OCI-LY1 (cell line): ENCODE results near the gene HOXA9.

Experiments
- EZH2 ChIP-seq: fragments of 200-600 bp; sonication (generic), shearing (Covaris generic); IDR thresholded peaks from 2 replicates; pipeline ENCODE4 v1.8.0; 2017; ENCODE audit warnings: borderline replicate concordance, mixed run types, mild to moderate bottlenecking, antibody characterized with exemption, low read length, moderate library complexity, mixed read lengths
- TF ChIP-seq, protein P1 (sequence below): fragments of 200-600 bp; sonication (generic), shearing (Covaris generic); IDR thresholded peaks from 2 replicates; pipeline ENCODE4 v1.5.1; 2017; ENCODE audit warnings: mild to moderate bottlenecking, antibody characterized with exemption, low read length, moderate library complexity, mixed read lengths

DNA sequence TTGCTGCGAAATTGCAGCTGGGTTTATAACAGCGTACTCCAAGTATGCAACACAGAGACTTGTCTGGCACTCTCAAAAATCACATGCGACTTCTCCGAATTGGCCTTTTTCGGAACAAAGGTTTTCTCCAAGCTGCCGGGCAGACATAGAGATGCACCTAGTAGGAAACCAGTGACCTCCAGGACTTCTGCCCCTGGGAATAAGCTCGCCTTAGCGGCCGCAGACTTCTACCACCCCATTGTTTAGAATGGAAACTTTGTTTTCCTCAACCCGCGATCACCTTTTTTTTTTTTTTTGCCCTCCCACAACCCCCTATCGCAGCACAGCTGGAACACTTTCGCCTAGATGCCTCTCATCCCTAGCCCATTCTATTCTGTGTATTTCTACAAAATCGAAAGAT is 13.7 kb upstream of the HOXA9 start:
- TF ChIP-seq, protein P1, sequence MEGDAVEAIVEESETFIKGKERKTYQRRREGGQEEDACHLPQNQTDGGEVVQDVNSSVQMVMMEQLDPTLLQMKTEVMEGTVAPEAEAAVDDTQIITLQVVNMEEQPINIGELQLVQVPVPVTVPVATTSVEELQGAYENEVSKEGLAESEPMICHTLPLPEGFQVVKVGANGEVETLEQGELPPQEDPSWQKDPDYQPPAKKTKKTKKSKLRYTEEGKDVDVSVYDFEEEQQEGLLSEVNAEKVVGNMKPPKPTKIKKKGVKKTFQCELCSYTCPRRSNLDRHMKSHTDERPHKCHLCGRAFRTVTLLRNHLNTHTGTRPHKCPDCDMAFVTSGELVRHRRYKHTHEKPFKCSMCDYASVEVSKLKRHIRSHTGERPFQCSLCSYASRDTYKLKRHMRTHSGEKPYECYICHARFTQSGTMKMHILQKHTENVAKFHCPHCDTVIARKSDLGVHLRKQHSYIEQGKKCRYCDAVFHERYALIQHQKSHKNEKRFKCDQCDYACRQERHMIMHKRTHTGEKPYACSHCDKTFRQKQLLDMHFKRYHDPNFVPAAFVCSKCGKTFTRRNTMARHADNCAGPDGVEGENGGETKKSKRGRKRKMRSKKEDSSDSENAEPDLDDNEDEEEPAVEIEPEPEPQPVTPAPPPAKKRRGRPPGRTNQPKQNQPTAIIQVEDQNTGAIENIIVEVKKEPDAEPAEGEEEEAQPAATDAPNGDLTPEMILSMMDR: no peak
- no peak for TF ChIP-seq EZH2
